ENCODE data around the gene PICK1.
A peak's percentile ranks its signal among the peaks of the same experiment; 100 is the strongest.
"Not testable (repeated sequence)": the region's sequence is repeated elsewhere in the genome, so short reads cannot be mapped to it uniquely, and the experiment has no call there.

PICK1 gene

DNA sequence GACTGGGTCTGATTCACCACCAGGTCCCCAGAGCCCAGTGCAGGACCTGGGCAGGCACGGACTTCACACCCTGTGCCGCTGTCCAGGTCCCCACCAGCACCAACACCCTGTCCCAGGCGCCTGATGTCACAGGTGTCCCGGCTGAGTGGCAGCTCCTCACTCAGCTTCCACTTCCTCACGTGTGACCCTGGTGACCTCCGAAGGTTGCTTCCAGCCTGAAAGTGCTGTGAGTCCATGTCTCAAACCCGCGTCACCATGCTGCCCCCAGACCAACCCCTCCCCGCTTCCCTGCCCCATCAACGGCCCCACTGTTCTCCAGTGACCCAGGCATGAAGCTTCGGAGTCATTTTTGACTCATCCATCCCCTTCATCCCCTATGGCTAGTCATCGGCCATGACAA, 25.7 kb upstream of the PICK1 start:
- no peak for DNase-seq

DNA sequence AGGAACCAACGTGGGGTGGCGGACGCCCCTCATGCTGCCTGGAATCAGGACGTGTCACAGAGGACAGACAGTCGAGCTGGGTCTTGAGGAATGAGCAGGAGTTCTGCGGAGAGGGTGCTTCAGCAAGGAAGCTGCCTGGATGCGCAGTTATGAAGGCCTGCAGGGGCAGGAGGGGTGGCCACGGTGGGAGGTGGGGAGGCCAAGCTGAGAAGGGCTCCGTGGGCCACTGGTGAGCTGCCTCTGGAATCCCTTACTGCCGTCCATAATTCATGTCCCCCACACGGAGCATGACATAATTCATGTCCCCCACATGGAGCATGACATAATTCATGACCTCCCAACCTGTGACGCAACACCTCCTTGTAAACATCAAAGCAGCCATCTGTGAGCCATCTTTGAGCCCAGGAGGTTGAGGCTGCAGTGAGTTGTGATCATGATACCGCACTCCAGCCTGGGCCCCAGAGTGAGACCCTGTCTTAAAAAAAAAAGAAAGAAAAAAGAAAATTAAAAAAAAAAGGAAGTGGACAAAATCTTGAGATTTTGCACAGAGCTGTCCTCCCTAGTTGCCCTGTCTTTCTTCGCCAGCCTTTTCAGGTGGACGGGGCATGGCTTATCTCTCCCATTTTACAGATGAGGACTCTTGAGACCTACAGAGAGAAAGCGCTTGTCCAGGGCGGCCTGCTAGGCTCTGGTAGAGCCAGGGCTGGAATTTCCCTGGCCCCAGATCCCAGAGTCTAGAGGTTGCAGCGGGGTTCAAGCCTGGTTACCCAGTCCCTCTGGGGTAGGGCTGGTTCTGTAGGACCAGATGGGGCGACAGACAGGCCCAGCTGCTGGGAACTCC, 24.3 kb upstream of the PICK1 start:
- peak; percentile 61 for DNase-seq

DNA sequence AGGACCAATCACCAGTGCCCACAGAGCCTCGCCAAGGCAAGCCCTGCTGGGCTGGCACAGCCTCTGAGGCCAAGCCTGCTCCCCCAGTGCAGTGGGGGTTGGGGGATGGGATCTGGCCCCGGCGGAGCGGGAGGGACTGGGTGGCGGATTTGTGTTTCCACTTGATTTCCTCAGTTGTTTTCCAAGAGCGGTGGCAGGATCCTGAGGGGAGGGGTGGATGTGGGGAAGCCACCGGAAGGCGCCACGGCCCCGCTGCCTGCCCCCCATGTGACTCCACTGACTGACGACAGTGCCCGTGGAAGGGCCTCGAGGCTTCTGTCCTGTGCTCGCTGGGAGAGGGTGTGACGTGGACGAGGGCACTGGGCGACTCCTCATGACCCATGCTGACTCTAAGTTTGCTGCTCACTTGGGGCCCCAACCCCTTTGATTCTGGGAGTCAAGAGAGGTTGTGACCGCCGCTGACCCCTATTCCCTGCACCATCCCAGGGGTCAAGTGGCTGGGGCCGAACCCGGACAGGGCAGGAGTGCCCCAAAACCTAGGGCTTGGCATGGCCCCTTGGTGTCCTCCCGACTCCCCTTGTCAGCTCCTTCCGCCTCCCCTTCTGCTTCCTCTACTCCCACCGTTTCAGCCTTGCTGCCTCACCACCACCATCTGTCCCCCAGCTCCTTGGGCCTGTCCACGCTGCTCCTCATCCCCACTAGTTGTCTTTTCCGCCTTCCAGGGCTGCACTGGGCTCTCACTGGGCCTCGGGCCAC, 23.5 kb upstream of the PICK1 start:
- no peak for DNase-seq

DNA sequence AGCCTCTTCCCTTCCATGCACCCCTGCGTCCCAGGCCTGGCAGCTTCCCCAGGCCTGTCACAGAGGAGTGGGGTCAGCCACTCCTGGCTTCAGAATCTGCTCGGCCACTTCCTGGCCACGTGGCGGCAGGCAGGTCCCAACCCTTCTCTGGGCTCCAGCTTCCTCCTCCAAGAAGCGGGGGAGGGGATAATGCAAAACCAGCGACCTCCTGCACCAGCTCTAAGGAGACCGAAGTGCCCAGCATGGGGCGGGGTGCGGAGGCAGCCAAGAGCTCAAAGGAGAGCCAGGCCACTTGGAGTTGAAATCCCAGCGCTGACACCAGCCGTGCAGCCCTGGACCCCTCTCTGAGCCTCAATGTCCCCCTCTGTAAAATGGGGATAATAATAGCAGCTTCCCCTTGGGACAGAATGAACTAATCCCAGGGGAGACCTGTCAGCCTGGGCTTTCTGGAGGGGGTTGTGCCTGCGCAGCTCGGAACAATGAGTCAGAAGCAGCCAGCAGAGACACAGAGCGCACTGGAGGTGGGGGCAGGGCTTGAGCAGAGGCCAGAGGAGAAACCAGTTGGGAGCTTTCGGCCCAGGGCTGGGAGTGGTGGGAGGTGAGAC, 22.8 kb upstream of the PICK1 start:
- peak; percentile 77 for DNase-seq

DNA sequence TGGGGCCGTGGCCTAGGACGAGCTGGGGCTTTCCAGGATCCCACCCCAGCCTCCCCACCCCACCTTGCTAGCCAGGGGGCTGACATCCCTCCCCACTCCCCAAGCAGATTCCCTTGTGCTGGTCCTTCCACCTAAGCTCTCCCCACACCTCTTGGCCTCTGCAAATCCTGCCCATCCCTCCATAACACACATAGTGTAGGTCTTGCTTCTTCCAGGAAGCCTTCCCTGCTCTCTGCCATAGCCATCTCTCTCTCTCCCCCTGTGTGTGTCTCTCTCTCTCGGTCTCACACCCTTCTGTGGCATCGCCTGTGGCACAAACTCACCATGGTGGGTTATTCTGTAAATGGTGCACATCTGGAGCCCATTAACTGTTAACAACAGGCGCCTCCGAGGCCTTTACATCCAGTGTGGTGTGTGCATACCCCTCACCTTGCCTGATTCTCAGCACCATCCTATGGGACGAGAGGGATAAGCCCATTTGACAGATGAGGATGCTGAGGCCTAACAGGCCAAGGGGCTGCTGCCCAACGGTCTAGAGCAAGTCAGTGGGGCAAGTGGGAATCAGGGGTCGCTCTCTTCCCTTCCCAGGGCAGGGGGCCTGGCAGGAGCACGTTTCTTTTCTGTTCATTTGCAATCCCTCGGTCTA, 22.2 kb upstream of the PICK1 start:
- no peak for DNase-seq

DNA sequence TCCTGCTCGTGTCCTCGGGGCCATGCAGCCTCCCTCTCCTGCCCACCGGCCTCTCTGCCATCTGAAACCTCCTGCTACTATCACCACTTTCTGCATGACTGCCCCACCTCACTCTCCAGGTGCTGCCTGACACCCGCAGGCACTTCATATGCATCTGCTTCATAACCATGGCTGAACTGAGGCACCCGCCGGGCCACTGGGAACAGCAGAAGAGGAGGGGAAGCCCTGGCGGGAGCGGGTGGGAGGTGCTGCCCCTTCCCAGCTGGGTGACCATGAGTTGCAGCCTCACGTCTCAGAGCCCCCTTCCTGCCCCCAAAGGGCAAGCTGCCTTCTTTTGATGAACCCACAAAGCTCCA, 21.7 kb upstream of the PICK1 start:
- DNase-seq, result no peak

DNA sequence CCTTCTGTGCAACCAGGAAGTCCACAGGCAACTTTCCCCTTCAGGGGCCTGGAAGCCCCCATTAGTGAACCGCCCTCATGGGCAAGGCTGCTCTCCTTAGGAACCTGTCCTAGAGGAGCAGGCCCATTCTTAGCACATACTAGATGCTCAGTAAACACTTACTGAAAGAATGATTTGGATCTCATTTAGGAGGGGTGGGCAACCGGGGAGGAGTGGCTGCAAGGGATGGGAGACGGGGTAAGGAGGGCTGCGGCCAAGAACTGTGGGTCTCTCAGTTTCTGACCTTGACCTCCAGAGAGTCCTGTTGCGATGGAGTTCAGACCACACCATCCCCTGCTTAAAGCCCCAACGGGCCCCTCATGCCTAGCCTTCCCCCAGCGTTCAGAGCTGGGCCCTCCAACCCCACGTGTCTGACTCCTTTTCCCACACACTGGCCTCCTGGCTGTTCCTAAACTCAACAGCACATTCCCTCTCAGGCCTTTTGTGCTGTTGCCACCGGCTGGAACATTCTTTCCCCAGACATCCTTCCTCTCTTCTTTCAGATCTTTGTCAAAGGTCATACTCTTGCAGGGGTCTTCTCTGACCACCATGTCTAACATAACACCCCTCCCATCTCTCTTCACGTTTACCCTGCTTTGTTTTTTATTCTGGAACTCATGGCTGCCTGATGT, 20.7 kb upstream of the PICK1 start:
- DNase-seq, result no peak

DNA sequence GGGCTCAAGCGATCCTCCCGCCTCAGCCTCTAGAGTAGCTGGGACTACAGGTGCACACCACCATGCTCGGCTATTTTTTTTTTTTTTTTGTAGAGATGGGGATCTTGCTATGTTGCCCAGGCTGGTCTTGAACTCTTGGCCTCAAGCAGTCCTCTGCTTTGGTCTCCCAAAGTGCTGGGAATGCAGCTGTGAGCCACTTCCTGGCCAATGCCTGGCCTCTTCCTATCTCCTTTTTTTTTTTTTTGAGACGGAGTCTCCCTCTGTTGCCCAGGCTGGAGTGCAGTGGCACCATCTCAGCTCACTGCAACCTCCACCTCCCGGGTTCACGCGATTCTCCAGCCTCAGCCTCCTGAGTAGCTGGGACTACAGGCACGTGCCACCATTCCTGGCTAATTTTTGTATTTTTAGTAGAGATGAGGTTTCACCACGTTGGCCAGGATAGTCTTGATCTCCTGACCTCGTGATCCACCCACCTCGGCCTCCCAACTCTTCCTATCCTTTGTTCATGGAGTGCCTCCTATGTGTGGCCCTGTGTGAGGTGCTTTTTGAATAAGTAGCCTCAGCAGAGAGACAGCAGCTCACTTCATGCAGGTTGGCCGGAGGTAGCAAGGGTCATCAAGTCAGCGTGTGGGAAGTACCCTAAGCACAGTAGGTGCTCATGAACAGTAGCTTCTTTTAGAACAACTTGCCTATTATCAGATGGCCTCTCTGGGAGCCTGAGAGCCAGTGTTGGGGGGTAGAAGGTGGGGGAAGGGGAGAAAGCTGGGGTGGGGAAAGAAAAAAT, 19.6 kb upstream of the PICK1 start:
- DNase-seq, result not testable (repeated sequence)

DNA sequence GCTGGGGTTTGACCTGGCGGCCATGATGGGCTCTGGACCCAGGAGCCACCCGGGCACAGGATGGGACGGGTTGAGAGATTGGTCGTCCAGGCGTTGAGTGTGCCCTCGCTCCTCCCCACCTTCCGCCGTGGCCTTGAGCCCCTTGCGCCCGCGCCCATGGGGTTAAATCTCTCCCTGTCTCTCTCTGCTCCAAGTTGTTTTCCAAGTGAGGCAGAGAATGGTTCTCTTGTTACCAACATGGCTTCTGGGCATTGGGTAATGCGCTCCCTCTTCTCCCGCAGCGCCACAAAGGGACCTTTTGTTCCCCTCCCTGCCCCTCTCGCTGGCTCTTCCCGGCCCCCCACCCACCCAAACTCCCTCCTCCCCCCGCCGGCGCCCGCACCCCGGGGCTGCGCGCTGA, 18.8 kb upstream of the PICK1 start:
- no peak for DNase-seq

DNA sequence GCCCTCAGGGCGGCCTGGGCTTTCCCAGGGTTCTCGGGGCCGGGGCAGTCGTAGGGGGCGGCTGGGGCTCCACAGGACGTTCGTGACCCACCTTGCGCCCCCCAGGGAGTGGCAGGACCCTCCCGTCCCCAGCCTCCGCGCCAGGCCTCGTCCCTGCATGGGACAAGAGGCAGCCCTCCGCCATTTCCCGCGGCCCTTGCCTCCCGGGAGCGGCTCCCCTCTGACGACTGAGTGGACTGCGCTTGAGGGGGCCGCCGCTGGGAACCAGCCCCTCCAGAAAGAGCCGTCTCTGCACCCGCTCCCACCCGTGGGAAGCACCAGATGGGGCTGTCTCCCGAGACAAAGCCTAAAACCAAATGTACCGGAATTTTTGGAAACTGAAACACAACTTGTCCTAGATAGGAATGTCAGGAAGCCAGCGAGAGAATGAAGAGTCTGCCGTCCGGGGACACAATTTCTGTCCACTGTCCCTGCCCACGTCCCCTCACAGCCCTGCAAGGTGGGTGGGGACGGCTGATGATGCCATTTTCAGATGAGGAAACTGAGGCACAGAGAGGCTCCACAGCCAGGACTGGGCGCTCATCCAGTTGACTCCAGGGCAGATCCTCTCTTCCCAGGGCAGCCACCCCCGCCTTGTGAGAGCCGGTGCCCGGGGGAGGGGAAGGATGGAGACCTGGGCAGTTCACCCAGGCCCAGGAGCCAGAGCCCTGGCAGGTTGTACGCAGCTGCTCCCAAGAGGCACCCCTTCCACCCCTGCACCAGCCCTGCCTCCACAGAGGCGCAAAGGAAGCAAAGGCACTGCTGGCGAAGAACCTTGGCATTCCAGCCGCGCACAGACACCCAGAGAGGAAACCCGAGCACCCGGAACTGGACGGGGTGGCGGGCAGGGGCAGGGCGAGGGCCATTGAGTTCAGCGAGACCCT, 18.1 kb upstream of the PICK1 start:
- no peak for DNase-seq

DNA sequence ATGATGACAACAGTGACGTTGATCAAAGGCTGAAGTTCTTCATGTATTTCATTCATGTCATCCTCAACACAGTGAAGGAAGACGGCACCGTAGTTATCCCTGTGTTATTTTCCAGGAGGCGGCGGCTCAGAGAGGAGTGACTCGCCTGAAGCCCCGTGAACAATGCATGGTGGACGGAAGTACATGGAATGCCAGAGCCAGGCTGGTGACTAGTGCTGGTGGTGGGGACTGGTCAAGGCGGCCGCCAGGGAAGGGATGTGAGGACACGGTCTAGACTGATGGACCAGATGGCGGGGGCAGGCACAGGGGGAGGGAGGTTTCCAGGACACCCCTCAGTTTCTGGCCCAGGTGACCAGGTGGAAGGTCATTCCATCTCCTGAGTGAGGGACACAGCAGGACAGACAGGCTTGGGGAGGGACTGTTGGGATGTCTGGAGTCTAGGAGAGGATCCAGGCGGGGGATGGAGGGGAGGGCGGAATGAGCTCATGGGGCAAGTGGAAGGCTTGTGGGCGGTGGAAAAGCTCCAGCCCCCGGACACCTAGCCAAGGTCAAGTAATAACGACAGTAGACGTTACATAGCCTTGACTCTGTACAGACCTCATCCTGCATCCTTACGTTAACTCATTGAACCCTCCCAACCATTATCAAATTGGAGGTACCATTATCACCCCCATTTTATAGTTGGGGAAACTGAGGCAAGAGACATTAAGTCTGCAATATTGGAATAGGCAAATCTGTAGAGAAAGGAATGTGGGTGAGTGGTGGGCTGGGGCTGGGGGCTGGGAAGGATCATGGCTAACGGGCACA, 16.0 kb upstream of the PICK1 start:
- DNase-seq, result no peak

DNA sequence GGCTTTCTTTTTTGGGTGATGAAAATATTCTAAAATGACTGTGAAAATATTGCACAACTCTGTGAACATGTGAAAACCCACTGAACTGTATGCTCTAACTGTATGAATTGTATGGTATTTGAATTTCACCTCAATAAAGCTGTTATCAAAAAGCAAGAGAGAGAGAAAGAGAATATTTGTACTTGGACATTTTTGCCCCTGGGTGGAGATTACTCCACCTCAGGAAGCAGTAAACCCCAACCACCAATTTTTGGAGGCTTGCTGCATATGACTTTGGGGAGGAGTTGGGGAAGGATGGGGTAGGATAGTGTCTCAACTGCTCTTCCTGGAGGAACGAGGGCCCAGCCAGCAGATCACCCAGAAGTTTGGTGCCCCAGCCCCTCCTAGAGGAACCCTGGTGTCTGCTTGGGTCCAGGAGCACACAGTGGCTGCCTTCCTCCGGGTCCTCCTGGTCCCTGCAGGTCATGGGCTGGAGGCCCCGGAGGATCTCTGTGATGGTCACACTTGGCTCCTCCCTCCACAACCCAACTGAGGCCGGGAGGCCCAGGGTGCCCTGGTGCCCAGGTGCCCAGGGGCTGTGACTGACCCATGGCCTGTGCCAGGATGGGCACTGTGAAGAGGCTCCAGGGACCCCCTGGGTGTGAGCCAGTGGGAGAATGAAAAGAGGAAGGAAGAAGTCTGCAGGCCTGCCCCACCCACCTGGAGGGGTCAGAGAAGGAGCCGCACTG, 15.3 kb upstream of the PICK1 start:
- peak; percentile 25 for DNase-seq

DNA sequence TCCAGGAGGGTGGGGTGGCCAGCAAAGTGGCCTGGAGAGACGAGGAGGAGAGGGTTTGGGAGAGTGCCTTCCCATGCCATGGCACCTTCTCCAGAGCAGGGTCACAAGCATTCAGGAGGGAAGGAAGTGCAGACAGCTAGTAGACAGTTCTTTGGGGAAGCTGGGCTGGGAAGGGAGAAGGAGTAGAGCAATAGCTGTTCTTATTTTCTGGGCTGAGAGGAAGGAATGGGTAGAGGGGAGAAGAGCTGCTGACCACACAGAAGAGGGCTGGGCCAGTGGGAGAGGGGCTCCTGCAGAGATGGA, 14.8 kb upstream of the PICK1 start:
- no peak for DNase-seq

DNA sequence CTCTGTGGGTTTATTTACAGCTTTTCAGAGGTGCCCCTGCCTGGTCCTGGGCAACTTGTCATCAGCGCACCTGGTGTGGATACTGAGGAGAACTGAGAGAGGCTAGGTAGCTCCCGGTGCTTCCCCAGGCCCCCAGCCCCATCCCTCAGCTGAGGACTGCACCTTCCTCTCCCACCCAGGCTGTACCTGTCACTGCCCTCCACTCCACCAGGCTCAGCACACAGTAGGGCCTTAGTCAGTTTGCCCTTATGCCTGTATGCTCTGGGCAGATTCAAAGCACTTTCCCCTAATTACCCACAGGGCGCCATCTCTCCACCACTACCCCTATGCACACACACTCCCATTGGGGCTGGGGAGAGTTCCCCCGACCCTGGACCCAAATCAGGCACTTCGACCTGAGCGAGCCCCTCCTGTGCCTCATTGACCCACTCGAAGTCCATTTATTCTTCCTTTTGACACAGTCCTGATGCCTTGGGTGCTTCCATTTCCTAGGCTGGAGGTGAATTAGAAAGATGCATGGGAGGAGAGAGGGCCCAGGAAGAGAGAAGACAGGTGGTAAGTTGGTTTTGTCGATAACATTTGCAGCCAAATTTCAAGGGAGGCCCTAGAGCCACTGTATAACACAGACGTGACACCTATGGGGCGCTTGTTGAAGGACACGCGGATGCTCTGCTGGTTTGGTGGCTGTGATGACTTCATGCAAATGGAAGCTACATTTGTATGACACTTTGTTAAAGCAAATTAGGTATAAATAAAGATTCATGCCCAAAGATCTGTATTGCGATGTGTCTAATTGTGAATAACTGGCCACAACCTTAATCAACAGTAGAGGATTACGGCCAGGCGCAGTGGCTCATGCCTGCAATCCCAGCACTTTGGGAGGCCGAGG, 13.8 kb upstream of the PICK1 start:
- no peak for DNase-seq

DNA sequence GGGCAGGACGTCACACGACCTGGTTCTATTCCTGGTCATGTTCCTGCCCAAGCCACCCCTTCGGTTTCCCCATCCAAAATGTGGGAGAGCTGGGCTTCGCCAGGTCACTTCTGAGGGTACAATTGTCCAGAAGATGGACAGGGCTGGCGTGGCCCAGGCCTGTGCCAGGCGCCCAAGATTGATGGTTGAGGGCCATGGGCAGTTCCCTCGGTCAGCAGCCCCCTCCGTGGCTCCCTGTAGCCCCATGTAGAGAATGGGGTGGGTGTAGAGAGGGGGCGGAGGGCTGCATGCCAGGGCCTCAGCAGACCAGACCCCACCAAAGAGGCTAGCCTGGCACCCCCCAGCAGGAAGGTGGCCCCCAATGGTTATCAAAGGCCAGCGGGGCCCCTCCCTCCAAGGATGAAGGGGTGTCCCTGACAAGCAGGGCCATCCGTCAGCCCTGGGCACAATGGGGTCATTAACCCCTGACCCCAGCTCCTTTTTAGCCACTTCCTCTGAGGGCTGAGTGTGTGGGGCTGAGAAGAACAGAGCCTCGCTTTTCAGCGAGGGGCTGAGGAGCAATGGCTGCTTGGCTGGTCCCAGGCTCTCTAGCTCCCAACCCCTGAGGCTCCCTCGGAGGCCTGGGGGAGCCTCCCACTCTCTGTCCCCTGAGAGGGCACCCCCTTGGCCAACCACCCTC, 11.0 kb upstream of the PICK1 start:
- DNase-seq, result no peak

DNA sequence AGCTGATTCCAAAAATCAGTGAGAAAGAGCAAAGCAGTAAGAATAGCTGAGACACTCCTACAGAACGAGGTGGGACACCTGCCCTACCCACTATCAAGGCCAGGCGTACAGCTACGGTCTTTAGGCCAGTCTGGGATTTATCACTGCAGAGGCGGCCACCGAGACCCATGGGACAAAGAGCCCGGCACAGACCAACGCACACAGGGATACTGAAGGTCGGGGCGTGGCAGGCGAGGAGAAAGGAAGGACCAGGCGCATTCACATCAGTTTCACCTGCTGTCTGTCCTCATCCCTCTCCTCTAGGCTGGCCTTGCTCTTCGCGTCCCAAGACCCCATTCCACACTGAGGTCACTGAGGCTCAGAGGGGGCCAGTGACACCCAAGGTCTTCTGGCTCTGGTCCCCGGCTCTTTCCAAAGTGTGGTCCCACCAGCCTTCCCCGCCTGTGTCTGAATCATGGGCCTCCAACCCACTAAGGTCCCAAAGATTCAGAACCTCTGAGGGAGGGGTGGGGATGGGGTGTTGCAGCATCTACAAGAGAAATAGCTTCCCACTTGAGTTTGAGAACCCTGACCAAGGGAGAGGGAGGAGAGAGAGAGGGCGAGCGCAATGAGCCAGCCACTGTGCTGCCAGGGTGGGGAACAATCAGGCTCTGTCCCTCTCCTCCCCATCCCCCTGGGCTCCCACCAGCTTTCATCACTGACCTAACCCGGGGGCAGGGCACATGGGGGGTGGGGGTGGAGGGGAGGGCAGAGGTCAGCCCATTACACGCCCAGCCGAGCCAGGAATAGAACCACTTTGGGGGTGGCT, 7.2 kb upstream of the PICK1 start:
- DNase-seq, result no peak

DNA sequence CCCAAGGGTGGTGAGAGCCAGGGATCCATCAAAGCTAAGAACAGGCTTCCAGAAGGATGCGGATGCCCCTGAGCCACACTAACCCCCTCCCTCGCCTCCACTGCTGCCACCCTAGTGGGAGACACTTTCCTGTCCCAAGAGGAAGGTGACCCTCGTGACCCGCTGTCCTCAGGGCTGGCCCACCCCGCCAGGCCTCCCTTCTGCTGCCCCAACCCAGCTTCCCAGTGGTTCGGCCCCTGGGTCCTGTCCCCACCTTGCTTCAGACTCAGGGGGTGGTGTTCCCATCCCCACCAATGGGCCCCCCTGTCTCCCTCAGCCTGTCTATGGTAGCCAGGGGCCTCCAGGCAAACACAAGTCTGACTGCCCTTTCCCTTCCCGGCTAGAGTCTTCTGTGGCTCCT, 6.5 kb upstream of the PICK1 start:
- no peak for DNase-seq

Measured in hematopoietic multipotent progenitor cell treated with erythropoietin and hydrocortisone succinate and interleukin-3 and kit ligand, for 4 days (in vitro differentiated cells).